ENCODE data around the gene DOCK1.

DOCK1 gene

DNA sequence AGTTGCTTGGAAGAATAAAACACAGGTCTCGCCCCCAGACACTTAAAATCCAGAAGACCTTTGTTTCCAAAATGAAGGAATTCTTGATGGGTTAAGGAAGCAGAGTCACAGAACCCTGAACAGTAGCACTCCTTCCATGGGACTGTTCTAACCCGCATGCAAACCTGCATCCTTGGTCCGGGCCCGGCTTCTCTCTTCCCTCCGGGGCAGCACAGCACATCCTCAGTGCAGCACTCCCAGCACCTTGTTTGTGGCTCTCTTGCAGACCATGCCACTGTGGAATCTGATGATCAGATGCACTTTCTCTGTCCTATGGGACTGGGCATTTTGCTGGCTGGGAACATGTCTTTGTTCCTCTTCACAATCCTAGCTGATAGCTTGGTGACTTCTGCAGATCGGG is 257.6 kb downstream of the DOCK1 start:
- no peaks in the 10 kb centered on the region for H3K4me1 ChIP-seq (ENCODE audit: insufficient read depth, low read length)
- H3K9ac ChIP-seq (ENCODE audit: low read depth, low read length), result no peak overlapping the region
- no peaks in the 10 kb centered on the region for H3K36me3 ChIP-seq (ENCODE audit: insufficient read depth, low read length)
- no peaks in the 10 kb centered on the region for H3K9me3 ChIP-seq (ENCODE audit: control insufficient read depth, insufficient read depth, low read length)

DNA sequence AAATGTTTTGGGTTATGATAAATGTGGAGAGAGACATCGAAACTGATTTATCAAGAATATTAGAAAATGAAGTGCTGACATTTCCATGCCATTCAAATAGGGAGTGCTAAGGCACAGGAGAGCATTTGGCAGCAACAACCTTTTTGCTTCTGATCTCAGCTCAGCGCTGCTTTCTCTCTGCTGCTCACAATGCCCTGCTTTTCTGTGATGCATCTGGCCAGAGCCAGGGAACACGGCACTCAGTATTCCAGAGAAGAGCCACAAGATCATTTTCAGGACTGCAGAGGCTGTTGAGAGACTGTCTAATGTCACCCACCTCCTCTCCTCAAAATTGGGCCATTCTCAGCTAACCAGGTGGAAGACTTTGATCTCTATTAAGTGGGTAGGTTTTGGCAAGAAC is 263.0 kb downstream of the DOCK1 start:
- no peaks in the 10 kb centered on the region for H3K4me1 ChIP-seq (ENCODE audit: insufficient read depth, low read length)
- no peak overlapping the region for H3K9ac ChIP-seq (ENCODE audit: low read depth, low read length)
- no peaks in the 10 kb centered on the region for H3K36me3 ChIP-seq (ENCODE audit: insufficient read depth, low read length)
- H3K9me3 ChIP-seq (ENCODE audit: control insufficient read depth, insufficient read depth, low read length), result no peaks in the 10 kb centered on the region

DNA sequence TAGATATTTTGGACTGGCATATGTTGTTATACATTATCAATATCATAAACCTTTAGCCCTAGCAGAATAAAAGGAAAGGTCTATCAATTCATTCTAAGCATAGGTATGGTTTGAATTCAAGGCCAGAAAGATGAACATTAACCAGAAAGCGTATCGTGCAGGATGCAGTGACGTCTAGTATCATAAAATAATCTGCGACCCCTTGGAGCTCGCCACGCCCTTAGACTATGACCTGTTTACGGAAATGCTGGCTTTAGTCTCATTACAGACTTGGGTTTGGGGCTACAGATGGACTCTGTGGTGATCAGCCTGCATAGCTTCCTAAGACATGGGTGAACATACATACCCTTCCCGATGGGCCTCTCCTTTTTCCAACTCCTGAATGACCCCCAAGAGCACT is 269.6 kb downstream of the DOCK1 start:
- no peaks in the 10 kb centered on the region for H3K4me1 ChIP-seq (ENCODE audit: insufficient read depth, low read length)
- no peak overlapping the region for H3K9ac ChIP-seq (ENCODE audit: low read depth, low read length)
- H3K36me3 ChIP-seq (ENCODE audit: insufficient read depth, low read length), result no peaks in the 10 kb centered on the region
- no peaks in the 10 kb centered on the region for H3K9me3 ChIP-seq (ENCODE audit: control insufficient read depth, insufficient read depth, low read length)

DNA sequence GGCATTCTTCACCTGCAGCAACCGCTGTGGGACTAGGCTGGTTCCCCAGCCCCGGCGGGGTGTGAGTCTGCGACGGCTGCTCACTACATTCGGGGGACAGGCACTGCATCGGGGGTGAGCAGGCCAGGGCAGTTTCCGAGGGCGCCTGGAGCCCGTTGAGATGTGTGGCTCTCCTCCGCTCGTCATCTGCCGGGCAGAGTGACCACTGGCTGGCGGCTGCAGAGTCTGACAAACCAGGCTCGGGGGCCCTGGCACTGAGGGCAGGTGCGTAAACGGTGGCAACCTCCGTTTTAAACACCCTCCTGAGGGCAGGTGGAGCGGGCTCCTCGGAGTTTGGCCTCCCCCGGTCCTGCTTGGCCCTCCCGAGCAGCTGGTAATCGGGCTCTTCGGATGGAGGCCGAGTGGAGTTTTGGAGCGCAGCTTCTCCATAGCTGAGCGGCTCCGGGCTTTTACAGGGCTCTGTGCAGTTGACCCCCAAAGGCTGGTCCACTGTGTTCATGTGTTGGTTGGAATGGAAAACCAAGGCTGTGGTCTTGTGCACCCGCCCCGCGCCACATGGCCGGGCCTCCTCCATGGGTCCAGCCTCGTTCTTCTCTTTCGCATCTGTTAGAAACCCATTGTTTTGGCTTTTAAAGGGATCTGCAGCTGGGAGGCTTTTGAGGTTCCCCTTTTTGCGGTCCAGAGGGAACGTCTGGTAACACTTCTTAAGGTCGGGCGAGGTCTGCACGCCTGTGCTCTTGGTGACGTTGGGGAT is 270.3 kb downstream of the DOCK1 start:
- Histone ChIP-seq H3K4me1 (ENCODE audit: insufficient read depth, low read length) (no peaks in the 10 kb centered on the region), H3K9me3 (ENCODE audit: control insufficient read depth, insufficient read depth, low read length) (no peaks in the 10 kb centered on the region), H3K36me3 (ENCODE audit: insufficient read depth, low read length) (no peaks in the 10 kb centered on the region), H3K9ac (ENCODE audit: low read depth, low read length) (no peak overlapping the region)

DNA sequence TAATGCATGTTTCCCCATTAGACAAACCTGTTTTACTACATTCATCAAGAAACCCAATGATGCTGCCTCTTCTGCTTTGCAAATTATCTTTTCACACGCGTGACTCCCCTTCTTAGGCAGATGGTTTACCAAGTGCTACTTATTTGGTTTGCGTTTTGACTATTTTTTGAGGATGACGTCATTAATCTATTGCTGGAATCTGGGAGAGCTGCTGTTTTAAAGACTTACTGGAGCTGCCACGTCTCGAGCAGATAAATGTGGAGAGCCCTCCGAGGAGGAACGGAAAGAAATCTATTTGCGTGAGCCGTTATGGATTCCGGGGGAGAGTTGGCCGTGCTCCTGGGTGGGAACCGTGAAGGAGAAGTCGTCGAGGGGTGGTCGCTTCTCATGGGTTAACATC is 271.4 kb downstream of the DOCK1 start:
- Histone ChIP-seq H3K9me3 (ENCODE audit: control insufficient read depth, insufficient read depth, low read length) (no peaks in the 10 kb centered on the region), H3K36me3 (ENCODE audit: insufficient read depth, low read length) (no peaks in the 10 kb centered on the region), H3K9ac (ENCODE audit: low read depth, low read length) (no peak overlapping the region), H3K4me1 (ENCODE audit: insufficient read depth, low read length) (no peaks in the 10 kb centered on the region)

DNA sequence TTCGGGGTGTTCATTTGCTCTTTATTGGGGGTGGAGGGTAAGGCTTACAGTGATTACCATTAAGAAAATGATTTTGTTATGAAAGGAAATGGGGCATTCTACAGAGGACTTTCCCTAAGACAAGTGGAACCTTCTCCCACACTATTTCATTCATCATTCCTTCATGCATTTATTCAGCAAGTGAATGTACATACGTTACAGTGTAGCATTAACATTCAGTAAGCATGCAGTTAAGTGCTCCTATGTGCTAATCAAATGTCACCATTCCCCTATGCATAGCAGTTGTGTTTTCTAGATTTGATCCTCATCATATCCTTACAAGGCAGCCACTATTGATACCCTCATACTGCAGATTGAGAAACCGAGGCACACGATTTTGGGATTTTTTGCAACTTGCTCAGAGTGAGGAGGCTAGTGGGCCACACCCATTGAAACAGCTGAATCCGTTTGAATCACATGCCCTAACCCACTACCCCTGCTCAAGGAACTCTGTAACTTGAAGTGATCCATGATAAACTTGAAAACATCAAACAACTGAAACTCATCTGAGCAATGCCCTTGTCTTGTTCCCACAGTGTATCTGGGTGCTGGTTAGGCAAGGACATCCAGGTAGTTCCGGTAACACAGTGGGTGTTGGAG is 274.5 kb downstream of the DOCK1 start:
- H3K4me1 ChIP-seq (ENCODE audit: insufficient read depth, low read length), result no peaks in the 10 kb centered on the region
- no peaks in the 10 kb centered on the region for H3K36me3 ChIP-seq (ENCODE audit: insufficient read depth, low read length)
- no peak overlapping the region for H3K9ac ChIP-seq (ENCODE audit: low read depth, low read length)
- no peaks in the 10 kb centered on the region for H3K9me3 ChIP-seq (ENCODE audit: control insufficient read depth, insufficient read depth, low read length)

DNA sequence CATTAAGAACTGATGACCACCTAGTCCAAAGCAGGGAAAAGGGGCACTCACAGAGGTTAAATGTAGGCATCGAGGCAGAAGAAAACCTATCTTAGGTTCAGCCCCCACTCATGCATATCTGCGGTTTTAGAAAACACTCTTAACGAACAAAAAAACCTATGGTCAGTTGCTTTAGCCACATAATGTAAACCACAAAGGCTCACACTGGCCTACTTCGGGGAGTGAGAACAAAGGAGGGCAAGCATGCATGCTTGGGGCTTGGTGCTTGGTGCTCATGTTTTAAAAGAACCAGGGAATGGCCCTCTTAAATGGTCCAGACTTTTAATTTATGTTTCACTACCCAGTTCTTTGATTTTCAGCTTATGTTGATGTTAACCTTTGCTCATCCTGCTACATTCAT is 276.9 kb downstream of the DOCK1 start:
- Histone ChIP-seq H3K9ac (ENCODE audit: low read depth, low read length) (no peak overlapping the region), H3K9me3 (ENCODE audit: control insufficient read depth, insufficient read depth, low read length) (no peaks in the 10 kb centered on the region), H3K4me1 (ENCODE audit: insufficient read depth, low read length) (no peaks in the 10 kb centered on the region), H3K36me3 (ENCODE audit: insufficient read depth, low read length) (no peaks in the 10 kb centered on the region)

DNA sequence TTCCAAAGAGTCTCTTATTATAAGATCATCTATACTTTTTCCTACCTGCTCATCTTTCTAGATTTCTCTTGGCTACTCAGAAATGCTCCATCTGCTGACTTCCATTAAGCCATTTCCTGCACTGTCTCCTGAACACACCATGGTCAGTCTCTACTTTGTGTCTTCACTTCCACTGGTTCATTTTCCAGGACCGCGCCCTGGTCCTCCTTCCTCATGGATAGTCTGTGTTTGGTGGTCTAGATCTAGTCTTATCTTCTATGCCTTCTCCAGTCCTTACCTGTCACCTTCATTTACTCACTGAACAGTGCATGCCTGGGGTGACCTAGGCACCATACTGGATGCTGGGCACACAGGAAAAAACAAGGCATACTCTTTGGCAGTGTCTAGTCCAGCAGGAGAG is 279.4 kb downstream of the DOCK1 start:
- Histone ChIP-seq H3K4me1 (ENCODE audit: insufficient read depth, low read length) (no peaks in the 10 kb centered on the region), H3K9ac (ENCODE audit: low read depth, low read length) (no peak overlapping the region), H3K9me3 (ENCODE audit: control insufficient read depth, insufficient read depth, low read length) (no peaks in the 10 kb centered on the region), H3K36me3 (ENCODE audit: insufficient read depth, low read length) (no peaks in the 10 kb centered on the region)

DNA sequence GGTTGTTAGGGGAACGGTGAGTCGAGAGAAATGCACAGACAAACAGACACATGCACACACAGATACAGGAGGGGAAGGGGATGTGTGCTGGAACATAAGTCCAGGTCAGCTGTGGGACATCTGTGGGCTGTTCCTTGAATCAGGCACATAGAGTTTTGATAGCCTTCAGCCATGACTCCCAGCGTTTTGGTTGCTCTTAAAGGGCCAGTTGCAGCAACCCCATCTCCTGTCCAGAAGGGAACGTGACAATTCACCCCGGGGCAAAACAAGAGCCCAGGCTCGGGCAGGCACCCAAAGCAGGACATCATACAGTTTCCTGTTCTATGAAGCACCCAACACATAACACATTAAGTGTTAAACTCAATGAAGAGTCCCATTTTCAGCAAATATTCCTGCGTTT is 281.6 kb downstream of the DOCK1 start:
- no peak overlapping the region for H3K9ac ChIP-seq (ENCODE audit: low read depth, low read length)
- no peaks in the 10 kb centered on the region for H3K36me3 ChIP-seq (ENCODE audit: insufficient read depth, low read length)
- H3K9me3 ChIP-seq (ENCODE audit: control insufficient read depth, insufficient read depth, low read length), result no peaks in the 10 kb centered on the region
- H3K4me1 ChIP-seq (ENCODE audit: insufficient read depth, low read length), result no peaks in the 10 kb centered on the region

DNA sequence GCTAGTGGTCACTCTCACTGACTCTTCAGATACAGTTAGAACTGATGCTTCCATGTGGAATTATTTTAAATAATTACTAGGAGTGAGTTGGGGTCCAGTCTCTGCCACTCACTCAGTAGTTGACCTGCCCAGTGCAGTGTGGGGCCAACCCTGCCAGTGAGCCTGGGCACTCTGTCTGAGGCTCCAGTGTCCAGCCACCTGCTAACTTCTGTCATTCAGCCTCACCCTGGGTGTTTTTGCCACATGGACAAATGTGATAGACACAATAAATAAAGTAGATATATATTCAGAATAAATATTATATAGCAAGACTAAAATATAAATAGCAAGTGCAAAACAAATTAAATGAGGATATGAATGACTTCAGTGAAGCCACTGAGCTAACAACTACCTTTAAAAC is 284.0 kb downstream of the DOCK1 start:
- no peaks in the 10 kb centered on the region for H3K9me3 ChIP-seq (ENCODE audit: control insufficient read depth, insufficient read depth, low read length)
- no peak overlapping the region for H3K9ac ChIP-seq (ENCODE audit: low read depth, low read length)
- no peaks in the 10 kb centered on the region for H3K4me1 ChIP-seq (ENCODE audit: insufficient read depth, low read length)
- no peaks in the 10 kb centered on the region for H3K36me3 ChIP-seq (ENCODE audit: insufficient read depth, low read length)

DNA sequence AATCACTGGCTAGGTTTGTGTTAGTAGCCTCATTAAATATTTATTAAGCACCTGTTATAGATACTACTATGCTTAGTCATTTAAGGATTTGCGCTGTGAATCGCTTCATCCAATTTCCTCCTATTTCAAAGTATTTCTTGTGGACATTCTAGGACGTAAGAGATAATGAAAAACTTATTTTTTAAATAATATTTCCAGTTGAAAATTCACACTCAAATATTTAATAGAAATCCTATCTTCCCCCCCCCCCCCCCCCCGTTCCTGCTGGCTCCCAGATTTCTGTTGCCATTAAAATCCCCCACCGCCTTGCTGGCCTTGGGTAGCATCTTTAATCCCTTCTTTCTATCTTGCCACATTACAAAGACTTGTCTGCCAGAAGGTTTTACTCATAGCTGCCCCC is 285.2 kb downstream of the DOCK1 start:
- Histone ChIP-seq H3K36me3 (ENCODE audit: insufficient read depth, low read length) (no peaks in the 10 kb centered on the region), H3K4me1 (ENCODE audit: insufficient read depth, low read length) (no peaks in the 10 kb centered on the region), H3K9ac (ENCODE audit: low read depth, low read length) (no peak overlapping the region), H3K9me3 (ENCODE audit: control insufficient read depth, insufficient read depth, low read length) (no peaks in the 10 kb centered on the region)

DNA sequence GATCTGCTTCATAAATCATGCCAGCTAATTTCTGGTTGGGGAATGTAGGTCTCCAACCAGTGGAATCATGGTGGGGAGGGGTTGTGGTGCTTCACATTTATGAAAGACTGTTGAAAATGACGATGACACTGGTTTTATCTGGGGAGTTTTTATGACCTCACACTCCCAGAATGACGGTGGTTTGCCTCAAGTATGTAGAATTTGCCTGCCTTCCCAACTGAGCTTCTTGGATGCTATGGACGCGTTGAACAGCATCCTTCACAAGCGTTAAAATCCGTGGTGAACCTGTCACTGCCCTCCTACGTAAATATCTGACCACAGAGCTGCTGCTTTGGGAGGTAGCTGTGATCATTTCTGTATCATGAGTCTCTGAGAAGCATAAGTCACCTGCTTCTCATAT is 287.9 kb downstream of the DOCK1 start:
- Histone ChIP-seq H3K9me3 (ENCODE audit: control insufficient read depth, insufficient read depth, low read length) (no peaks in the 10 kb centered on the region), H3K36me3 (ENCODE audit: insufficient read depth, low read length) (no peaks in the 10 kb centered on the region), H3K9ac (ENCODE audit: low read depth, low read length) (no peak overlapping the region), H3K4me1 (ENCODE audit: insufficient read depth, low read length) (peaks cover 4% of the 10 kb centered on the region; the same call in 1 of the 2 replicates)

DNA sequence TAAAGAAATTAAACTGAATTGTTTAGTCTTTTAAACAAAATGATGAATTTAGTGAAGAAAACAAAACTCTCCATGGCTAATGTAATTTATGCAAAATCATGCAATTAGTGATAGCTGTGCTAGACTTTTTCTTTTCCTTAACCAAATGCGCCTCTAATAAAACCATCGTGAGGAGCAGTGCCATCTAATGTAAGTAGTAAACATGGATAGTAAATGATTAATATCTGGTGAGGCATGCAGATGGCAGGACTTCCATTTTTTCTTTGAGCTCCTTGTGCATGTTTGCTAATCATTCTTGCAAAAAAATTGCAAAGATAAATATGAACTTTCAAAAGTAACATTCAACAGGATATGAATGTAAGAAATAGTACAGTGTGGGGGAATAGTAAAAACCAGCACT is 288.9 kb downstream of the DOCK1 start:
- Histone ChIP-seq H3K4me1 (ENCODE audit: insufficient read depth, low read length) (peaks cover 4% of the 10 kb centered on the region; the same call in 1 of the 2 replicates), H3K9me3 (ENCODE audit: control insufficient read depth, insufficient read depth, low read length) (no peaks in the 10 kb centered on the region), H3K36me3 (ENCODE audit: insufficient read depth, low read length) (no peaks in the 10 kb centered on the region)

DNA sequence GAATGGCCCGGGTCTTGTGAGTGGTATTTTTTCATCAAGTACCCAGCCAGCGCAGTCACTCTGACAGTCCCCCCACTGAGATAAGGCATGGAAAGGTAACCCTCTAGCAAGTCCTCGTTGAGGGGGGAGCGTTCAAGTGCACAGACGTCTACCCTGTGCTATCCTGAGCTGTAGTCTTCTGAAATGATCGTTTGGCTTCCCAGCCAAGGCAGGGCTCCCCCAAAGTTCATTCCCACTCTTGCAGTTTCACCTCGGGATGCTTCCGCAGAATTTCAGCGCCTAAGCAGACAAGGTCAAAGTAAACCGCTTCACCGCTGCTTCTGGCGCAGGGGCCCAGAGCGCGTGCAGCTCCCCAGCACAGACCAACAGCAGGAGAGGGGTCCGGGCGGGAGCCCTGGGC is 289.4 kb downstream of the DOCK1 start:
- no peaks in the 10 kb centered on the region for H3K36me3 ChIP-seq (ENCODE audit: insufficient read depth, low read length)
- peaks cover 4% of the 10 kb centered on the region; the same call in 1 of the 2 replicates for H3K4me1 ChIP-seq (ENCODE audit: insufficient read depth, low read length)
- no peaks in the 10 kb centered on the region for H3K9me3 ChIP-seq (ENCODE audit: control insufficient read depth, insufficient read depth, low read length)
- H3K9ac ChIP-seq (ENCODE audit: low read depth, low read length), result peak overlapping the region; percentile 56

More for the DNA sequence above, 288.9 kb downstream of the DOCK1 start:
- no peak overlapping the region; the same call in 1 of the 2 replicates for H3K9ac ChIP-seq (ENCODE audit: low read depth, low read length)

DNA sequence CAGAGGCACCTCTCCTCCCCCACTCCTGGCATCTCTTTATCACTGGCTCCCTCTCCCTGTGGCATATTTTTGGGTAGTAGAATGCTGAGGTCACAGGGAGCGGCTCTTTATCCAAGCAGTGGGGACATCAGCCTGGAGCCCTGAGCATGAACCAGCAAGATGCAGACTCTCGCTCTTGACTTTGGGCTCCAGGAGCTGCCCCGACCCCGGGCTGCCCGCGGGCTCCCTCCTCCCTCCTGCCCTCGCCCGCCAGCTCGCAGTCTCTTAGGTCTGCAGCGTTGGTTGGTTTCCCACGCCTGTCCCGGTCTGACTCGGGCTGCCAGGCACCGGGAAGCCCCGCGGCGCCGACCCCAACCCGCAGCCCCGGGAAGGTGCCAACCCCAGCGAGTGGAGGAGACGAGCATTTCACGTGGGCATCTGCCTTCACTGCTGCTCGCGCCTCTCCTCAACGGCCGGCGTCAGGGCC is 289.8 kb downstream of the DOCK1 start:
- Histone ChIP-seq H3K9me3 (ENCODE audit: control insufficient read depth, insufficient read depth, low read length) (no peaks in the 10 kb centered on the region), H3K9ac (ENCODE audit: low read depth, low read length) (peak overlapping the region; percentile 56), H3K4me1 (ENCODE audit: insufficient read depth, low read length) (peaks cover 4% of the 10 kb centered on the region; the same call in 1 of the 2 replicates), H3K36me3 (ENCODE audit: insufficient read depth, low read length) (no peaks in the 10 kb centered on the region; the same call in 1 of the 2 replicates)
